CMK (cell line): Measurements from ENCODE around the gene KHDRBS2.

Source experiments
- DNase-seq: peaks from one replicate; pipeline ENCODE4 v3.0.0-alpha.2; 2010; ENCODE audit warnings: low read depth

The KHDRBS2 gene

DNA sequence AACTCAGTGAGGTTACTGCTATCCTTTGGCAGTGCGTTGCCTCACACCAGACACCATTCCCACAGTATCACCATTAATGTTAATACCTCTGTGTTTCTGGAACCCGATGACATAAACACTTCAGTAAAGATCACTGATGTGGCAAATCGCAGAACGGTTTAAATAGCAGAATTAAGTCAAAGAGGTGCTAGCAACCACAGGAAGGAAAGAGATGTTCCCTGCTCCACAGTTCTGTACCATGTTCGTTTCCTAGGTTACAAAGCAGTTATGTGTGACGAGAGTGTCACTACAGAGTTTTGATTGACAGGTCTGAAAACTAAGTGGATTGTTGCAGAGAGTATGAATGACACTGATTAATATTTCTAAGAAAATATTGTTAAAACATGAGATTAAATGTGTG, 272.3 kb downstream of the KHDRBS2 start:
- DNase-seq = no peak

DNA sequence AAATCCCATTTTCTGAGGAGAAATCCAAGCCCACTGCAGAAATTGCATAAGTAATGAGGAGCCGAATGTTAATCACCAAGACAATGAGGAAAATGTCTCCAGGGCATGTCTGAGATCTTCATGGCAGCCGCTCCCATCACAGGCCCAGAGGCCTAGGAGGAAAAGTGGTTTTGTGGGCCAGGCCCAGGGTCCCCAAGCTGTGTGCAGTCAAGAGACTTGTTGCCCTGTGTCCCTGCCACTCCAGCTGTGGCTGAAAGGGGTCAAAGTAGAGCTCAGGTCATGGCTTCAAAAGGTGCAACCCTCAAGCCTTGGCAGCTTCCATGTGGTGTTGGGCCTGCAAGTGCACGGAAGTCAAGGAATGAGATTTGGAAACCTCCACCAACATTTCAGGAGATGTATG, 276.6 kb downstream of the KHDRBS2 start:
- no peak for DNase-seq

GRCh38 chr6:61989616-61990015, 296.4 kb downstream of the KHDRBS2 start:
- DNase-seq = no peak

DNA sequence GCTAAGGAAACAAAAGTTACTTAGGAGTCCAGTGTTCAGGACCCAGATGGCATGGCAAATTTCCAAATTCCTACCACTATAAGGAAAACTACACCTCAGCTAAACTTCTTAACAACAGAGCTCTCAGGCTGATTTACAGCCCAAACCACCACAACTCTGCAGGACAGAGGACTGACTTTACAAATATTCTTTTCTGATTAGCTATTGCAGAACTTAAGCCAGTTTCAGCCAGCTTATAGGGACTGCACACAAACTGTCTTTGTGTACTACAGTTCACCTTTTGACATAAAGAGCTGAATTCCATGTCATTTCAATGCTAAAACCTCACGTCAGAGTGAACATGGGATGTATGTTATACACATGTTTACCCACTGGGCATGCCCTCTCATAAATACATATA, 305.4 kb downstream of the KHDRBS2 start:
- DNase-seq = no peak

DNA sequence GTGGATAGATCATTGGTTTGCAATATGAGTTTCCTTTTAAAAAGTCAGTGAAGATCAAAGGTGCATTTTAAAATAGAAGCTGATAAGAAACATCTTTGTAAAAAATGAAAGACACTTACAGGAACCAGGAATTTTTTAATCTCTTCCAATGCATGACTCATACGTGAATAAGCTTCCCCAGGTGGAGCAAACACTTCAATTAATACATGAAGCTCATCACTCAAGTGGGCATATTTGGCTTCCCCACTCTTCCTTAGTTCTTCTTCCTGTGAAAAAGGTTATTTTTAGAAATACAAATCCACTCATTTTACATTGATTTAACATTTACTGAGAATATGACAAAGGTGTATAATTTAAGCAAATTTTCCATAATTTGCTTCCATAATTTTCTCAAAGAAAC, 308.1 kb downstream of the KHDRBS2 start:
- no peak for DNase-seq

- no peak for DNase-seq
Observed at GRCh38 chr6:61977099-61977498, 308.9 kb downstream of the KHDRBS2 start.

DNA sequence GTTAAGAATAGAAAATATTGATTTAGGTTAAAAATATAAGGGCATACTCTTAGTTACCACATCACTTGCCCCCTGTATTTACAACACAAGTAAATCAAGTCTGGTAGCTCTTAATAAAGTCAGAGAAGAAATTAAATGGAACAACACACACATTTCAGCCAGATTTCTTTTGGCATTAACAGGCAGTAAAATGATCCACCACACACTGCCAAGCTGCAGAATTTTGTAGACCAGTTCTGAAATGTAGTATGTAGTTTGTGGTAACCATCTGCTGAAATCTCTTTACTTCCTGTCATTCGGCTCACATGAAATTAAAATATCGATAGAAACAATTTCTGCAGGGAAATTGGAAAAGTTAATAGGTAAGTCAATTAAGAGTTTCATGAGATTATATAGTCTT, 326.8 kb downstream of the KHDRBS2 start:
- DNase-seq = no peak

GRCh38 chr6:61953851-61954250, 332.2 kb downstream of the KHDRBS2 start:
- DNase-seq = no peak

GRCh38 chr6:61951586-61951985, 334.4 kb downstream of the KHDRBS2 start:
- no peak for DNase-seq

GRCh38 chr6:61950811-61951210, 335.2 kb downstream of the KHDRBS2 start:
- DNase-seq = no peak

DNA sequence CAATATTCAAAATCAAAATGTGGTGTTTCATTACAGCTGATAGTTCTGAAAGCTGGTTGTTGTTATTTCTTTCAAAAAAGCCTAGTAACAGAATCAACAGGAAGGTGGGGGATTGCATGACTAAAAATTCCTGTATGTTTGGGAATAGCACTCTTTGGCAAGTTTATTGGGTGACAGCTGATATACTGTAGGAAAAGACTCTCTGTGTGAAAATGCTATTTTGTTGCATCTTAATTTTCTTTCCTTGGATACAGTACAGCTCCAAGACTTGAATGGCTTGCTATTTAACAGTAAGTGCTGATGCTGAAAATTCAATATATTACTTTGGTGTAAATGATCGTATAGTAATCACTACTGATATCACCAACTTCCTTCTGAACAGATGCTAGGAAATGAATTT, 336.1 kb downstream of the KHDRBS2 start:
- no peak for DNase-seq

GRCh38 chr6:61949161-61949560, 336.9 kb downstream of the KHDRBS2 start:
- no peak for DNase-seq

GRCh38 chr6:61947311-61947947, 338.6 kb downstream of the KHDRBS2 start:
- DNase-seq = no peak

- no peak for DNase-seq
Observed at GRCh38 chr6:61940919-61941318, 345.1 kb downstream of the KHDRBS2 start.

- DNase-seq = no peak
Observed at GRCh38 chr6:61935242-61935846, 350.7 kb downstream of the KHDRBS2 start.

- no peak for DNase-seq
Observed at GRCh38 chr6:61909486-61909885, 376.5 kb downstream of the KHDRBS2 start.

DNA sequence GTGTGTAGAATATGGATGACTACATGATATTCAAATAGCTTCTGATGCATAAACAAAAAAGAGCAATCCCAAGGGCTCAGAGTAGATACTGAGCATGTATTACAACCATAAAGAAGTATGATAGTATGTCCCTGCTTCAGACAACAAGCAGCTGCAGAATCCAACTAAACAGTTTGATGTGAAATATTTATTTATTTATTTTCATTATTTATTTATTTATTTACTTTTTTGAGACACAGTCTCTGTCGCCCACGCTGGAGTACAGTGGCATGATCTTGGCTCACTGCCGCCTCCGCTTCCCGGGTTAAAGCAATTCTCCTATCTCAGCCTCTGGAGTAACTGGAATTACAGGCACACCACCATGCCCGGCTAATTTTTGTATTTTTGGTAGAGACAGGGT, 384.3 kb downstream of the KHDRBS2 start:
- DNase-seq = no peak

- DNase-seq = no peak
Observed at GRCh38 chr6:61894536-61894935, 391.5 kb downstream of the KHDRBS2 start.

DNA sequence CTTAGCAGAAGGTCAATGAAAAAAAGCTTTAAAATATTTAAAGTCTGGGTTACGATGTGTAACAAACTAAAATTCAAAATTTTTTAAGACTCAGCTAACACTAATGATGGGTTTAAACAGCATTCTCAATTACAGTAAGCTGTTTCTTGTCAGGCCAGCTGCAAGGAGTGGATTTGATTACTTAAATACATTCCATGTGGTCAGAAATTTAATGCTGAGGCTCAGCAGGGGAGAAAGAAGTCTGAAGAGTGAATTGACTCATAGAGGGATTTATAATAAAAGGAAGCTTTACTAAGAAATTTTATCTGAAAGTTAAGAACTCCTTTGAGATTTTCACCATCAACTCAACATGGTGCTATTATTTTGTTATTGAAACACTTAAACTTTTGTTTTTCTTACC, 398.6 kb downstream of the KHDRBS2 start:
- no peak for DNase-seq

DNA sequence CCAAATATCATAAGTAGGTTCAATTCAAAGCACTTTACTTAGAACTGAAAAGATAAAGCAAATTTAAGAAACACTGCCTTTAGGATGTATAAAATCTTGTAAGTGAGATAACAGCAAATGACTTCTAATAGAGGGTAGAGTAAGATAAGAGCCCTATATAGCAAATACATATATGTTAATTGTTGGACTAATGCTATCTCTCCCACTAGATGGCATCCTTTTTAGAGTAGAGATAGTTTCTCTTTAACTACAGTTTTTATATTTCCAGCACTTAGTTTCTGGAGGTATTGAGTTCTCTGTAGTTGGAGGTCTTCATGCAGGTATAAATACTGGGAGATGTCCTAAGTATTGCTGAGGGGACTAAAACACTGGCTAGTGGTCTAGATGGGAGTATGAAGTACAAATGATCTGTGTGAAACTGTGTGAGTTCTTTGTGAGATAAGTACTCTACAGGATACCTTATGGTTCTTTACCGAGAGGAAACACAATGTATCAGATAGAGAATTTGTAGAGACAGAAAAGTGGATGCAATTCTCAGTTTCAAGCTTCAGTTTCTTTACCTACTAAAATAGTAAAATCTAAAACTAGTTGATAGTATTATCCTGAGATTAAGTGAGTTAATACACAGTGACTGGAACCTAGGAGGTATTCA, 399.3 kb downstream of the KHDRBS2 start:
- no peak for DNase-seq

- DNase-seq = no peak
Observed at GRCh38 chr6:61869632-61870400, 416.2 kb downstream of the KHDRBS2 start.

DNA sequence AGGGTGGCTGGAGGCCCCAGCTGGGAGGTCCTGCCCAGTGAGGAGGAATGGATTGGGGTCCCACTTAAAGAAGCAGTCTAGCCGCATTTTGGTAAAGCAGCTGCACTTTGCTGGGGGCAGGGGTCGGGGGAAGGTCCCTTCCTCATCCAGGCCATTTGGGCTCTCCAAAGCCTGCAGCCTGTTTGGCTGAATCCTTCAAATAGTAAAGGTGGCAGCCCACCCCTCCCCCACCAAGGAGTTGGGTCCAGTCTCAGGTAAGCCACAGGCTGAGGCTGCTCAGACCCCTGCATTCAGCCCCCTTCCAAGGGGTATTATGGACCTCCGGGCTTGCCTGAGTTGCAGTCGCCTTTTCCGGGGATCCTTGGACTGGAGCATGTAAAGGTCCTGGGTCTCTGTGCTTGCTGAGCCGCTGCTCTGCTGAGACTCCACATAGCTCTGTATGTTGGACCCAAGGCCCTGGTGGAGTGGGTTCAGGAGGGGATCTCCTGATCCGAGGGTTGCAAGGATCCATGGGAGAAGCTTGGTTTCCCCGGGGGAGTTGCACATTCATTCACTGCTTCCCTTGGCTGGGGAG, 417.4 kb downstream of the KHDRBS2 start:
- DNase-seq = no peak

- no peak for DNase-seq
Observed at GRCh38 chr6:61867635-61868034, 418.4 kb downstream of the KHDRBS2 start.
